ENCODE measurements around the gene IFI30.

Gene IFI30

DNA sequence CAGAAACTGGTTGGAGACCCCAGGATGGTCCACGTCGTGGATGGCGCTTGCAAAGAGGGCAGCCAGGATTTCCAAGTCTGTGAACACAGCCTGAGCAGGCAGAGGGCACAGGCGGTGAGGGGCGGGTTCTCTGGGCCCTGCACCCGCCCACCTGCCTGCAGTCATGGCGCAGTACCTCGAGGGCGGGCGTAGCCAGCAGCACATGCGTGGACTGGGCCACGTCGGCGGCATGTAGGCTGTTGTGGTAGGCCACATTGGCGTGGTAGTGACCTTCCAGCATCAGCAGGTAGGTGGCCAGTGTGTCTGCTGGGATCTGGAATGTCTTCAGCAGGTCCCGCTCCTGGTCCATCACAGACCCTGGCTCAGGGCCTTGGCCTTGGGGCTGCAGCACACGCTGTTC is 44.5 kb downstream of the IFI30 start:
- no peak overlapping the region for H3K4me3 ChIP-seq (ENCODE audit: low read length)
- no peak for TF ChIP-seq CTCF (IDR thresholded peaks at IDR 0.05; ENCODE audit: insufficient read depth, low read depth, low read length, missing control alignments)
- no peak for DNase-seq (ENCODE audit: low read depth)

GRCh38 chr19:18218600-18218999 is 45.0 kb downstream of the IFI30 start:
- TF ChIP-seq CTCF (IDR thresholded peaks at IDR 0.05; ENCODE audit: insufficient read depth, low read depth, low read length, missing control alignments), result no peak
- no peak for DNase-seq (ENCODE audit: low read depth)
- no peak overlapping the region for H3K4me3 ChIP-seq (ENCODE audit: low read length)

GRCh38 chr19:18219911-18220631 is 46.5 kb downstream of the IFI30 start:
- TF ChIP-seq CTCF (IDR thresholded peaks at IDR 0.05; ENCODE audit: insufficient read depth, low read depth, low read length, missing control alignments), result no peak
- DNase-seq (ENCODE audit: low read depth), result no peak
- no peak overlapping the region for H3K4me3 ChIP-seq (ENCODE audit: low read length)

DNA sequence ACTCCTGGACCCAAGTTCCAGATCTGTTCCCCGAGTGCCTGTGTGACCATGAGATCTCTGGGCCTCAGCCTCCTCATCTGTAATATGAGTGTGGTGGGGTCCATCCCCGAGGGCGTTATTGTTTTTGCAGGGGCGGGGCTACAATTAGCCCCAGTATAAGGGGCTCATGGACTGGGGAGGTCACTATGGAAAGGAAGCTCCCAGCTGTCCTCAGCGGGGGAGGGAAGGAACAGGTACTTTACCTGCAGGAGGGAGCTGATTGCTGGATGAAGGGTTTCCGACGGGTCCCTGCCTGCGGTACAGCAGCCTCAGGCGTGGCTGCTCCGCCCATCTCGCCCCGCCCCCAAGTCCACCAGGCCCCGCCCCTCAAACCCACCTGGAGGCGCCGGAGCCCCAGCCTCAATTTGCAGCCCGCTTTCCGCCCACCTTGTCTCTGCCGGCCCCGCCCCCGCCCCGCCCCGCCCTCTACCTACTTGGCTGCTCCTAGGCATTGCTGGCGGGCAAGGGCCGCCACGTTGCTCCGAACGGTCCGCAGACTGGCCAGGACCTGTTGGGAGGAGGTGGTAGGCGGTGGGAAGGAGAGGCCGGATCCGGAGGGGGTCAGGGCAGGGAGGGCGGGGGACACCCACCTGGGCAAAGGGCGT is 47.1 kb downstream of the IFI30 start:
- DNase-seq (ENCODE audit: low read depth), result no peak
- no peak for TF ChIP-seq CTCF (IDR thresholded peaks at IDR 0.05; ENCODE audit: insufficient read depth, low read depth, low read length, missing control alignments)
- no peak overlapping the region for H3K4me3 ChIP-seq (ENCODE audit: low read length)

- TF ChIP-seq CTCF (IDR thresholded peaks at IDR 0.05; ENCODE audit: insufficient read depth, low read depth, low read length, missing control alignments), result no peak
- DNase-seq (ENCODE audit: low read depth), result no peak
- H3K4me3 ChIP-seq (ENCODE audit: low read length), result no peak overlapping the region
Observed at GRCh38 chr19:18221815-18222725, 48.5 kb downstream of the IFI30 start.

GRCh38 chr19:18223860-18224524 is 50.4 kb downstream of the IFI30 start:
- H3K4me3 ChIP-seq (ENCODE audit: low read length), result peak overlapping the region; percentile 43
- no peak for DNase-seq (ENCODE audit: low read depth)
- no peak for TF ChIP-seq CTCF (IDR thresholded peaks at IDR 0.05; ENCODE audit: insufficient read depth, low read depth, low read length, missing control alignments)

Data from epithelial cell of esophagus (primary cell).